Fibroblast of mammary gland (primary cell): ENCODE measurements around the gene NPSR1.

ENCODE experiments used
- DNase-seq: peaks from one replicate; pipeline ENCODE4 v3.0.0-alpha.2; 2010; ENCODE audit warnings: low read depth
- H3K4me3 ChIP-seq: 2 replicates; pipeline ENCODE4 v1.5.1; 2011; ENCODE audit warnings: low read depth, mild to moderate bottlenecking, low read length, moderate library complexity; ENCODE audit not compliant: control insufficient read depth
- CTCF ChIP-seq: conservative IDR thresholded peaks from 2 replicates; pipeline ENCODE4 v1.5.1; 2011; ENCODE audit warnings: low read depth, low read length, inconsistent platforms; ENCODE audit not compliant: control insufficient read depth, insufficient read depth

NPSR1 gene

DNA sequence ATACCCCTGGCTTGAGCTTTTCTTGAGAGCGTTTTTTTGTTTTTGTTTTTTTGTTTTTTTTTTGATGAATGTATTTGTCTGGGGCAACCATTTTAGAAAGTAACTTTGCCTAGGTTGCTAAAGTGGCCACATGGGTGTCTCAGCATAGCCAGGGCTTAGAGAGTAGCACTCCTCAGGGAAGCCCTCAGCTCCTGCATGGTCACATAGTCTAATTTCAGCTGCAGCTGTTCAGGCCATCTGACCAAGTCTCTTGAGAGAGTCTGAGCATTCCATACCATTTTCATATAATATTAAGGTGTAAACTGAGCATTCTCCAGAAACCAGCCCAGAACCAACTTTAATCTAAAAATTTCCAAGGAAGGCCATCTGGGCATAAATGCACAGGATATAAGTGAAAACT, 186.4 kb downstream of the NPSR1 start:
- DNase-seq: no peak
- no peak for TF ChIP-seq CTCF
- H3K4me3 ChIP-seq: no peak overlapping the region

DNA sequence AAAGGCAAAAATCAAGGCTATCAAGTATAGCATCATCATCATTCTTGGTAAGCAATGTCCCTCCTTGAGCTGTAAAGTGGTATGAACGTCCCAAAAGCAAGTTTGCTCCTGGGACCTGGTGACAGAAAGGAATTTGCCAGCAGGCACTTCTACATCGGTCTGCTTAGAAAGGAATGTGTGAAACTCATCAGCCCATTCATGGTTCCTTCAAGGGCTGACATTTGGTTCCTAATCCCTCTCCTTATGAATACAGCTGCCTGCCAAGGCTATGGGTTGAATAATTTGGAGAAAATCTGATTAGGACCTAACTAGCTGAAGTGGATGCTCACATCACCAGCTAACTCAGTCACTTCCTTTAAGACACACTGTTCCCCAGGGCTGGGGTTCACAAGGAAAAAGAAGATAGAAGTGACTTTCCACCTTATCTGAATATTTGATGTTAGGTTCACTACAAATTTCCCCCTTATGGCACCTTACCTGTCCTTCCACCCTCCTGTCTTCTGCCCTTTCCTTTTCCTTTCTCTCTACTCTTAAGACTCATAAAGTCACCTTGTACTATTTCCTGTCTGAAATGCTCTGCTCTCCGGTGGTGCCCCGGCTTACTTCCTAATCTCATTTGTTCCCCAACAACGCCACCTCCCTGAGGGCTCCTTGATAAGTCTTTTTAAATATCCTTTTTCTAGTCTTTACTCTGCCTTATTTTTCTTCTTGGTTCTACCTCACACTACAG, 187.1 kb downstream of the NPSR1 start:
- DNase-seq: no peak
- no peak for TF ChIP-seq CTCF
- H3K4me3 ChIP-seq: no peak overlapping the region

DNA sequence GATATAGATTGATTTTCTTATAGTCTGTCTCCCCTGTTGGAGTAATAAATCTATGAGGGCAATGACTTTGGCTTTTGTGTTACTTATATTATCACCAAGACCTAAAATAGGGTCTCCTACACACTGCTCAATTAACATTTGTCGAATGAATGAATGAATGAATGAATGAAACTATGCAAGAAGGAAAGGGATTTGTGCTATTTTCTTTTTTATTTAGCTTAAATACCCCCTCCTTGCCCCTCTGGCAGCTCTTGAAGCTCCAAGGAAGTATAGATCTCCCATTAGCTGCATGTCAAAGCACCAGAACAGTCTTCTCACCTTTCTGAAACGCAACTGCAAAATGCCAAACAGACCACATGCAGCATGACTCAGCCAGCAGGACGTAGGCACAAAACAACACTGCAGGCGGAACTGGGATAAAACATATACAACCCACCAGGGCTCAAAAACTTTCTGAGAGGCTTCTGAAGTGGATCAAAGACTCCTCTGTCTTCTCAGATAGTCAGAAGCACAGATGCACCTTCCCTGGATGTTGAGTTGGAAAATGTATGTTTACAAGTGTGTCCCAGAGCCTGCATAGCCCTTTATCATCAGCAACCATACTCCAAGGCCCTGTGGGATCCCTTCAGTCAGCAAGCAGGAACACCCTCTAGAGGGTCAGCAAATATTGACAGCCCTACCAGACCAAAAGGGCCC, 187.8 kb downstream of the NPSR1 start:
- no peak overlapping the region for H3K4me3 ChIP-seq
- no peak for TF ChIP-seq CTCF
- no peak for DNase-seq

DNA sequence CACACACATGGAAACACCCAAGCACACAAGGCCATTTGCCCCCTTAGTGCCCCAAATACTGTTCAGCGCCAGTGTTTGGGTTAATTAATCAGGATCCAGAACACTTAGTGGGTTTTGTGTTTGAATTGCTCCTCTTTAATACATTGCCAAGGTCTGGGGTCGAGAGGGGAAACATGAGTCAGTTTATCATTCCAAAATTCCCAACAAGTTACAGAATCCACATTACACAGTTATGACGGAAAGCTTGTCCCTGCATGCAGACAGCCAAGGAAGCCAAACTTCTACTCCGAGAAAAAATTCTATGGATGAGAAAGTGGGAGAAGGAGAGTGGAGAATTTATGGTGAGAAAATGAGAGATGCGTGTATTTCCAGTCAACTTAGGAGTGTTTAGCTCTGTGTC, 189.0 kb downstream of the NPSR1 start:
- no peak overlapping the region for H3K4me3 ChIP-seq

GRCh38 chr7:34848670-34849069, 190.7 kb downstream of the NPSR1 start:
- TF ChIP-seq CTCF: no peak
- no peak for DNase-seq
- no peak overlapping the region for H3K4me3 ChIP-seq

More for the DNA sequence above, 189.0 kb downstream of the NPSR1 start:
- DNase-seq: no peak
- no peak for TF ChIP-seq CTCF

- no peak for DNase-seq
- no peak for TF ChIP-seq CTCF
- no peak overlapping the region for H3K4me3 ChIP-seq
Observed at GRCh38 chr7:34849163-34849960, 191.3 kb downstream of the NPSR1 start.
